ENCODE results near the gene ETV3. TPM values are rescaled to one million over a fixed set of nuclear protein-coding genes. Genes with fewer than 3 reads are reported as not detected.
A peak's percentile ranks its signal among the peaks of the same experiment; 100 is the strongest.

The ETV3 gene
- total and polyA plus RNA-seq, 10 of the 15 experiments (the other 5 are each of a cell fraction or from before 2014, with no cell fraction given): 1.7 to 13.8 (median 7.2) TPM

DNA sequence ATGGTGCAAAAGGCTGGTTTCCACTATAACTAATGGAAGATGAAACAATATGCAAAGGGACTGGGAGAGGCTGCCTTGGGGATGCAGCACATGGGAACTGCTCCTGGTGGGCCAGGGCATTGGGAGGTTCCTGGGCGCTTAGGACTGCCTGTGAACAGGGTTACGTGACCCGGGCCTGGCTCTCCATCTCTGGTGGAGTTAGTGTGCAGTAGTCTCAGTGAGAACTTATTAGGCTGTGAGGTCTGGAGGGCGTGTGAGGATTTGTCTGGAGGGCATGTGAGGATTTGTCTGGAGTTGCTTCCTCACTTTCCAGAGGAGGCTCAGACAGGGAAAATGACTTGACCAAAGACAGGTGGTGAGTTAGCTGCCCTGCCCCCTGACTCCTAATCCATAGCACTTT, 37.0 kb downstream of the ETV3 start:
- Histone ChIP-seq H4K20me1 (ENCODE audit: control insufficient read depth, insufficient read depth) (no peaks in the 10 kb centered on the region), H3K4me1 (ENCODE audit: control insufficient read depth, insufficient read depth, low read length) (peaks cover 8% of the 10 kb centered on the region), H3K9ac (ENCODE audit: control insufficient read depth, insufficient read depth, low read length) (no peak overlapping the region), H3K4me3 (no peak overlapping the region), H3K4me2 (ENCODE audit: control insufficient read depth, insufficient read depth) (no peak overlapping the region), H3K79me2 (ENCODE audit: control insufficient read depth, insufficient read depth, low read length) (no peaks in the 10 kb centered on the region), H3K27ac (ENCODE audit: control insufficient read depth, insufficient read depth) (no peak overlapping the region), H3K36me3 (ENCODE audit: control insufficient read depth in 2 of 2, insufficient read depth in 2 of 2, low read length in 1 of 2) (no peaks in the 10 kb centered on the region), H3K27me3 (replicated peaks in 1 of 2; ENCODE audit: control insufficient read depth in 2 of 2, insufficient read depth in 2 of 2, low read length in 1 of 2) (no peaks in the 10 kb centered on the region; a peak in 1 of 4 replicates), H3K9me3 (replicated peaks; ENCODE audit: control insufficient read depth, insufficient read depth, low read length) (no peaks in the 10 kb centered on the region), H2AFZ (ENCODE audit: control insufficient read depth, low read depth, low read length) (no peak overlapping the region)
- FAIRE-seq (no peak), DNase-seq (ENCODE audit: low read depth, low spot score) (no peak), ATAC-seq (no peak)
- ChIA-PET SMC1A (ENCODE audit: uncharacterized antibody, unreplicated experiment) (interaction anchor here (1.9 kb wide), 1 partner anchor 11 kb away, joined by 7 read pairs; no protein-coding TSS in a partner anchor), RAD21 (ENCODE audit: unreplicated experiment) (interaction anchor here (1.0 to 3.8 kb wide), 2 partner anchors 11 to 54 kb away, joined by 3 to 13 read pairs; no protein-coding TSS in a partner anchor), CTCF (interaction anchor here (1.8 kb wide), 1 partner anchor 11 kb away, joined by 6 read pairs; no protein-coding TSS in a partner anchor), POLR2A (interaction anchor here (0.7 kb wide), 1 partner anchor 49 kb away, joined by 3 read pairs; no protein-coding TSS in a partner anchor)
- WGBS (ENCODE audit: insufficient coverage, insufficient replicate concordance, low lambda C conversion rate, missing lambda C conversion rate): 43% methylated on average over 4 of the region's 4 CpGs
- TF ChIP-seq NKRF (conservative IDR thresholded peaks at IDR 0.05) (no peak), NRF1 (conservative IDR thresholded peaks at IDR 0.05; ENCODE audit: low read depth, low read length) (no peak)
- no TSS peak for BruUV-seq (replicated peaks)
- in situ Hi-C loops (cut with MboI) (no loop called here), intact Hi-C loops (cut with micrococcal nuclease; ENCODE audit: unreplicated experiment) (no loop called here)

DNA sequence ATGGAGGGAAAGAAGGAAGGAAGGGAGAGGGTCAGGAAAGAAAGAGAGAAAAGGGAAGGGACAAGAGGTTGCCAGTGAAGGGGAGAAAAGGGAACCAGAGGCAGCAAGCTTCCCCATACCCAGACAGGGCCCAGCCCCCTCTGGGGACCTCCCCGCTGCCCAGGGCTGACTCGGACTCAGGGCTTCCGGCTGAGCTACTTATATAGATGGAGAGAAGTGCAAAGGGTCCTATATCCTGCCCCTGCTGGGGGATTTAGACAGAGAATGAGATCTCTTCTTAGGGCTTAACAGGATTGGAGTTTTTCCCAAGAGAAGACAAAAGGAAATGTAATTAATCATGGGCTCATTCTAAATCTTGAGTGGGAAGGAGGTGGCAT, 38.6 kb downstream of the ETV3 start, which contains the start of gene ETV3L:
ETV3L (minus strand) TSS at position 176 of the 377 bp plus-strand sequence. CDS start 285 bp downstream, outside the sequence.
- CTCF ChIA-PET: interaction anchor here (1.2 to 6.4 kb wide), 4 partner anchors 10 to 63 kb away, joined by 3 to 41 read pairs (median 11); no protein-coding TSS in a partner anchor
- TF ChIP-seq WRNIP1 (IDR thresholded peaks at IDR 0.05; ENCODE audit: borderline replicate concordance, low read depth, low read length): no peak
- TF ChIP-seq RAD21 (IDR thresholded peaks at IDR 0.05; ENCODE audit: insufficient read depth, low read depth, low read length): no peak
- TF ChIP-seq YBX1 (IDR thresholded peaks at IDR 0.05): no peak
- no peak for TF ChIP-seq BHLHE40 (IDR thresholded peaks at IDR 0.05; ENCODE audit: borderline replicate concordance in 1 of 2, low read depth in 2 of 2, low read length in 1 of 2)
- TF ChIP-seq, protein P1, sequence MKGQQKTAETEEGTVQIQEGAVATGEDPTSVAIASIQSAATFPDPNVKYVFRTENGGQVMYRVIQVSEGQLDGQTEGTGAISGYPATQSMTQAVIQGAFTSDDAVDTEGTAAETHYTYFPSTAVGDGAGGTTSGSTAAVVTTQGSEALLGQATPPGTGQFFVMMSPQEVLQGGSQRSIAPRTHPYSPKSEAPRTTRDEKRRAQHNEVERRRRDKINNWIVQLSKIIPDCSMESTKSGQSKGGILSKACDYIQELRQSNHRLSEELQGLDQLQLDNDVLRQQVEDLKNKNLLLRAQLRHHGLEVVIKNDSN (IDR thresholded peaks at IDR 0.05; ENCODE audit: borderline replicate concordance, extremely low read length, insufficient read depth, low read depth, low read length): no peak
- TF ChIP-seq, protein P2, sequence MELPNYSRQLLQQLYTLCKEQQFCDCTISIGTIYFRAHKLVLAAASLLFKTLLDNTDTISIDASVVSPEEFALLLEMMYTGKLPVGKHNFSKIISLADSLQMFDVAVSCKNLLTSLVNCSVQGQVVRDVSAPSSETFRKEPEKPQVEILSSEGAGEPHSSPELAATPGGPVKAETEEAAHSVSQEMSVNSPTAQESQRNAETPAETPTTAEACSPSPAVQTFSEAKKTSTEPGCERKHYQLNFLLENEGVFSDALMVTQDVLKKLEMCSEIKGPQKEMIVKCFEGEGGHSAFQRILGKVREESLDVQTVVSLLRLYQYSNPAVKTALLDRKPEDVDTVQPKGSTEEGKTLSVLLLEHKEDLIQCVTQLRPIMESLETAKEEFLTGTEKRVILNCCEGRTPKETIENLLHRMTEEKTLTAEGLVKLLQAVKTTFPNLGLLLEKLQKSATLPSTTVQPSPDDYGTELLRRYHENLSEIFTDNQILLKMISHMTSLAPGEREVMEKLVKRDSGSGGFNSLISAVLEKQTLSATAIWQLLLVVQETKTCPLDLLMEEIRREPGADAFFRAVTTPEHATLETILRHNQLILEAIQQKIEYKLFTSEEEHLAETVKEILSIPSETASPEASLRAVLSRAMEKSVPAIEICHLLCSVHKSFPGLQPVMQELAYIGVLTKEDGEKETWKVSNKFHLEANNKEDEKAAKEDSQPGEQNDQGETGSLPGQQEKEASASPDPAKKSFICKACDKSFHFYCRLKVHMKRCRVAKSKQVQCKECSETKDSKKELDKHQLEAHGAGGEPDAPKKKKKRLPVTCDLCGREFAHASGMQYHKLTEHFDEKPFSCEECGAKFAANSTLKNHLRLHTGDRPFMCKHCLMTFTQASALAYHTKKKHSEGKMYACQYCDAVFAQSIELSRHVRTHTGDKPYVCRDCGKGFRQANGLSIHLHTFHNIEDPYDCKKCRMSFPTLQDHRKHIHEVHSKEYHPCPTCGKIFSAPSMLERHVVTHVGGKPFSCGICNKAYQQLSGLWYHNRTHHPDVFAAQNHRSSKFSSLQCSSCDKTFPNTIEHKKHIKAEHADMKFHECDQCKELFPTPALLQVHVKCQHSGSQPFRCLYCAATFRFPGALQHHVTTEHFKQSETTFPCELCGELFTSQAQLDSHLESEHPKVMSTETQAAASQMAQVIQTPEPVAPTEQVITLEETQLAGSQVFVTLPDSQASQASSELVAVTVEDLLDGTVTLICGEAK (IDR thresholded peaks at IDR 0.05; ENCODE audit: borderline replicate concordance): no peak

More for the DNA sequence above, 38.6 kb downstream of the ETV3 start, which contains the start of gene ETV3L:
- H3K27ac ChIP-seq (ENCODE audit: control insufficient read depth, insufficient read depth): no peak within 1 kb of the TSS
- in situ Hi-C loops (cut with MboI): loop anchor here (10.0 kb wide), 1 partner anchor 395 kb away; no protein-coding TSS in a partner anchor
- 0% methylated on average over 3 of the region's 3 CpGs for WGBS (ENCODE audit: insufficient coverage, insufficient replicate concordance, low lambda C conversion rate, missing lambda C conversion rate)
- ATAC-seq (peak; percentile 76), DNase-seq (ENCODE audit: low read depth, low spot score) (no peak), FAIRE-seq (no peak)
- H3K4me3 ChIP-seq: no peak within 1 kb of the TSS
- H4K20me1 ChIP-seq (ENCODE audit: control insufficient read depth, insufficient read depth): no peaks in the 10 kb centered on the region
- RAD21 ChIA-PET (ENCODE audit: unreplicated experiment): interaction anchor here (0.5 to 2.0 kb wide), 6 partner anchors 9 to 68 kb away, joined by 3 to 9 read pairs (median 3); no protein-coding TSS in a partner anchor
- no peaks in the 10 kb centered on the region for H3K9me3 ChIP-seq (replicated peaks; ENCODE audit: control insufficient read depth, insufficient read depth, low read length)
- no TSS peak for BruUV-seq (replicated peaks)
- intact Hi-C loops (cut with micrococcal nuclease; ENCODE audit: unreplicated experiment): no loop called here
- H3K36me3 ChIP-seq (ENCODE audit: control insufficient read depth in 2 of 2, insufficient read depth in 2 of 2, low read length in 1 of 2): no peaks in the 10 kb centered on the region
- SMC1A ChIA-PET (ENCODE audit: uncharacterized antibody, unreplicated experiment): interaction anchor here (1.1 to 1.9 kb wide), 3 partner anchors 10 to 68 kb away, joined by 3 to 7 read pairs (median 3); no protein-coding TSS in a partner anchor
- no peaks in the 10 kb centered on the region; a peak in 1 of 4 replicates for H3K27me3 ChIP-seq (replicated peaks in 1 of 2; ENCODE audit: control insufficient read depth in 2 of 2, insufficient read depth in 2 of 2, low read length in 1 of 2)
- POLR2A ChIA-PET: interaction anchor here (0.6 to 1.5 kb wide), 2 partner anchors 11 to 49 kb away, joined by 3 to 4 read pairs; no protein-coding TSS in a partner anchor
- H3K9ac ChIP-seq (ENCODE audit: control insufficient read depth, insufficient read depth, low read length): no peak within 1 kb of the TSS
- no peaks in the 10 kb centered on the region for H3K79me2 ChIP-seq (ENCODE audit: control insufficient read depth, insufficient read depth, low read length)
- peaks cover 6% of the 10 kb centered on the region for H3K4me1 ChIP-seq (ENCODE audit: control insufficient read depth, insufficient read depth, low read length)
- H2AFZ ChIP-seq (ENCODE audit: control insufficient read depth, low read depth, low read length): peak within 1 kb of the TSS; percentile 39
- no peak within 1 kb of the TSS for H3K4me2 ChIP-seq (ENCODE audit: control insufficient read depth, insufficient read depth)

All from GM12878 (cell line).